GM19372 (cell line): ENCODE results near the gene MRPS18A.
"Not testable (repeated sequence)": the region's sequence is repeated elsewhere in the genome, so short reads cannot be mapped to it uniquely, and the experiment has no call there.

Source experiments
- ATAC-seq: cut with Tn5 transposase; IDR thresholded peaks from one replicate; pipeline ENCODE4 v1.9.1; 2021; ENCODE audit warnings: mild to moderate bottlenecking, low read depth, moderate library complexity; ENCODE audit not compliant: unreplicated experiment

MRPS18A gene

DNA sequence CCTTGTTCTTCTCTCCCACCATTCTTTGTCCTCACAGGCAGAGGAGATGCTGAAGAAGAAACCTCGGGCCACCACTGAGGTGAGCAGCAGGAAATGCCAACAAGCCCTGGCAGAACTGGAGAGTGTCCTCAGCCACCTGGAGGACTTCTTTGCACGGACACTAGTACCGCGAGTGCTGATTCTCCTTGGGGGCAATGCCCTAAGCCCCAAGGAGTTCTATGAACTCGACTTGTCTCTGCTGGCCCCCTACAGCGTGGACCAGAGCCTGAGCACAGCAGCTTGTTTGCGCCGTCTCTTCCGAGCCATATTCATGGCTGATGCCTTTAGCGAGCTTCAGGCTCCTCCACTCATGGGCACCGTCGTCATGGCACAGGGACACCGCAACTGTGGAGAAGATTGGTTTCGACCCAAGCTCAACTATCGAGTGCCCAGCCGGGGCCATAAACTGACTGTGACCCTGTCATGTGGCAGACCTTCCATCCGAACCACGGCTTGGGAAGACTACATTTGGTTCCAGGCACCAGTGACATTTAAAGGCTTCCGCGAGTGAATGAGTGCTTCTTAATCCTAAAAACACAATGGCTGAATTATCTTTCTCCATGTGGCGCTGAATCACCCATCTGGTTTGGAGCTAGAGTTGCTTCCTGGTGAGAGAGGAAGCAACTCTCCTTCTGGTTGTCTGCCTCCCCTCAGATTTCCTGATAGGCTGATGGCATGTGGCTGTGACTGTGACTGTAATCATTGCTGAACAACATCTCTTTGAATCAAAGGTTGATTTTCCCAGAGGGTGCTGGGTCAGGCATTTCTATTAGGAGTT lies 47.4 kb downstream of the MRPS18A start:
- ATAC-seq: no peak

DNA sequence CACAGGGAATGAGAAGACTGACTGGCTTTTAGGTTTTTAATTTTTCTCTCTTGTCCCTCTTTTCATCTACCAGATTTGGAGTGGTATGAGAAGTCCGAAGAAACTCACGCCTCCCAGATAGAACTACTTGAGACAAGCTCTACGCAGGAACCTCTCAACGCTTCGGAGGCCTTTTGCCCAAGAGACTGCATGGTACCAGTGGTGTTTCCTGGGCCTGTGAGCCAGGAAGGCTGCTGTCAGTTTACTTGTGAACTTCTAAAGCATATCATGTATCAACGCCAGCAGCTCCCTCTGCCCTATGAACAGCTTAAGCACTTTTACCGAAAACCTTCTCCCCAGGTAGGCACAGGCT lies 51.3 kb downstream of the MRPS18A start:
- ATAC-seq: no peak

DNA sequence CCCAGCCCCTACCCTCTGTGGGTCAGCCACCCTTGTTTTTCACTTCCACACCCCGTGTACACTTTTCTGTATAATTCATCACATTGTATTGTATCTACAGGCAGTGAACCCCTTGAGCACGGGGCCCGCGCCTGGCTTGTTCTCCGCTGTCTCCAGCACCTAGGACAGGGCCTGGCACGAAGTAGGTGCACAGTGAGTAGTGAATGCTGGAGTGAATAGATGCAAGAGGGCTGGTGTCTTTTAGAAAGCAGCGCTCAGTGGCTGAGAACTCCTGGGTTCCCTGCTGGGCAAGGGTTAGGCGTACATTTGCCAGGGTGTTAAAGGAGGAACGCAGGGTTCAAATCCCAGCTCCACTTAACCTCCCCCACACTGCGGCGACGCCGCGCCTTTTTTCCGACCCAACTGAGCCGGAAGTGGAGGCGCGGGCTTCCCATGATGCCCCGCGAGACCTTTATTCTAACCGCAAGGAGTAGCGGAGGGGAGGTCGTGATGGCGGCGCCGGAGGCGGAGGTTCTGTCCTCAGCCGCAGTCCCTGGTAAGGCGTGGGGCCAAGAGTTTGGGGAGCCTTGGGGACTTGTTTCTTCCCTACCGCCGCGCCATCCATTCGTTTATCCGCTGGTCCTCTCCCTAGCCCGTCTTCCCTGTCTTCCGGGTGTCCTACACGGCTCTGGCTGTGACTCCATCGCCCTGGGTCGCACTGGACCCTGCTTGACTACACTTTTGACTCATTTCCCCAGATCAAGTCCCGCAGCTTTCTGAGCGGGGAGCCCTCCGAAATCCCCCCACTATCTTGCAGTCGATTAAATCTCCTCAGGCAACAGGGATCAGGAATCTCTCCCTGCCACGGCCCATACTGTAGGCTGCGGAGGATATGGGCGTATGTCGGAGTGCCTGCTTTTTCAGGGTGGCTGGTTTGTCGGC lies 51.9 kb downstream of the MRPS18A start, which contains the start of gene MAD2L1BP:
TSS of gene MAD2L1BP (plus strand) at position 454 of the 921 bp plus-strand sequence. CDS start at position 490, 36 bp downstream.
- peak; percentile 81 for ATAC-seq

DNA sequence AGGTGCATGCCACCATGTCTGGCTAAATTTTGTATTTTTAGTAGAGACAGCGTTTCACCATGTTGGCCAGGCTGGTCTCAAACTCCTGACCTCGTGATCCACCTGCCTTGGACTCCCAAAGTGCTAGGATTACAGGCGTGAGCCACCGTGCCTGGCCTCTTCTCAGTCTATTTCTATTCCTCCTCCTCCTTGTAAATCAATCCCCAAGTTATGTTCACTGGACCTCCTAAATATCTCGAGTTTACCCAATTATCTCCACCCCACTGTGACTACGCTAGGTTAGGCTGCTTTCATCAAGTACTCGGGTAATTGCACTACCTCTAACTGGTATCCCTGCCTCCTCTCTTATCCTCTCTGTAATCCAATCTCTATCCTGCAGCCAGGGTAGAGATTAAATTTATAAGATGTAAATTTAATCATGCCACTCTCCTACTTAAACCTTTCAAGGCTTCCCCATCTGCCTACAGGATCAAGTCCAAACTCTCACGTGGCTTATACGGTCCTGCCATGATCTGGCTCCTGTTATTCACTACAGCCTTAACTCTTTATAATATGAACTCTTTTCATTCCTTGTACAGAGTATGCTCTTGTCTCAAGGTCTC lies 52.8 kb downstream of the MRPS18A start:
- ATAC-seq: no peak

DNA sequence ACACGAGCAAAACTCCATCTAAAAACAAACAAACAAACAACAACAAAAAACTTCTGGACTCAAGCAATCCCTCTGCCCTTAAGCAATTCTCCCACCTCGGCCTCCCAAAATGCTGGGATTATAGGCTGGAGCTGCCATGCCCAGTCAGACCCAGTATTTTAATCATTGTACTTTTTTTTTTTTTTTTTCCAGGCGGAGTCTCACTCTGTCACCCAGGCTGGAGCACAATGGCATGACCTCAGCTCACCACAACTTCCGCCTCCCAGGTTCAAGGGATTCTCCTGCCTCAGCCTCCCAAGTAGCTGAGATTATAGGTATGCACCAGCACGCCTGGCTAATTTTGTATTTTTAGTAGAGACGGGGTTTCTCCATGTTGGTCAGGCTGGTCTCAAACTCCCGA lies 54.6 kb downstream of the MRPS18A start:
- ATAC-seq: not testable (repeated sequence)

DNA sequence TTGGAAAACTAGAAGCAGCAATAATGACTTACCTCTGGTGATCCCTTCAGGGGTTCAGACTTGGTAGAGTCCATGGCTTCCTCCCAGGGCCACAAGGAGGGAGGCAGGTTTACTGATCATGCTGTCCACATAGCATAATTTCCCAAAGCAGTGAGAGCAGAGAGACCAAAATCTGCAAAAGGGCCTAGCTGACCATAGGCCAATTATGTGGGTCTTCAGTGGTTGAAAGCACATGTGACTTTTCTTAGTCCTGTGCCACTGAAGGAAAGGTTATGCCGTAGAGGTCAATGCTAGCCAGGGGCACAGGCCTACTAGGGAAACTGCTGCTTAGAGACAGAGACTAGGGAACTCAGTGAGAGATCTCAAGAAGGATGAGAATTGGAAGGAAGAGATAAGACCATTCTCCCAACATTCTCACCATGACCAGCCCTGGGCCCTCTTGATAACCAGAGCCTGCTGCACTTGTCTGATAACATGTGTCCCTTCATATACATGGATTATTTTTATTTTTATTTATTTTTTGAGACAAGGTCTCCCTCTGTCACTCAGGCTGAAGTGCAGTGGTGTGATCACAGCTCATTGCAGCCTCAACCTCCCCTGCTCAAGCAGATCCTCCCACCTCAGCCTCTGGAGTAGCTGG lies 56.5 kb downstream of the MRPS18A start:
- ATAC-seq: no peak

DNA sequence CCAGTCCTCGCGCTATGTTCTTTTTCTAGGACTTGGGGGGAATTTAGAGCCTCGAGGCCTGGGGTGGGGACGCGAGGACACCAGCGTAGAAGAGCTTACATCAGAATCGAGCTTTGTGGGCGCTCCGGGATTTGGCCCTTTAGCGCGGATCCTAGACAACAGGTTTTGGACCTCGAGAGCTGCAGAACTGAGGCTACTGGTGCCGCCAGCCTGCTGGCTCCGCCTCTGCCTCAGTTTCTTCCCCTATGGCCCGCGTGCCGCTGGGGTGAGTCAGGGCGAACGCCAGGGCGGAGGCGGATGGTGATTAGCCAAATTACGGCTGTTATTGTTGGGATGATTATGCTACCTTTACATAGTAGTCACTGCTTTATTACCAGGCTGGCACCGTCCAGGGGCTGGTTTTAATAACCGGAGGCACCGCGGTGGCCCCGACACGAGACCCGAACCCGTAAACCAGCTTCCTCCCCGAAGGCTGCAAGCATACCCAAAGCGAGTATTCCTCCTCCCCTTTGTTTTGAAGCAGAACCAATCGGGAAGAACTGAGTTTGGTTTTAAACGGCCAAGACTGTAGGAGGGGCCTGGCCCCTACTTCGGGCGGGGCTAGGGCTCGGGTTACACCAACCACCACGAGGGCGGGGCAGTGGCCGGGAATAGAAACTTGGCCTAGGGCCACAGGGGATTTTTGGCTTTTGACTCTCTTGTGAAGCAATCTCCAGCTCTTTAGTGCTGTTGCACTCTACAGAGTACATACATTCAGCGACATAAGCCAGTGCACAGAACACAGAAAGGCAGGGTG lies 57.9 kb downstream of the MRPS18A start:
- peak; percentile 51 for ATAC-seq

DNA sequence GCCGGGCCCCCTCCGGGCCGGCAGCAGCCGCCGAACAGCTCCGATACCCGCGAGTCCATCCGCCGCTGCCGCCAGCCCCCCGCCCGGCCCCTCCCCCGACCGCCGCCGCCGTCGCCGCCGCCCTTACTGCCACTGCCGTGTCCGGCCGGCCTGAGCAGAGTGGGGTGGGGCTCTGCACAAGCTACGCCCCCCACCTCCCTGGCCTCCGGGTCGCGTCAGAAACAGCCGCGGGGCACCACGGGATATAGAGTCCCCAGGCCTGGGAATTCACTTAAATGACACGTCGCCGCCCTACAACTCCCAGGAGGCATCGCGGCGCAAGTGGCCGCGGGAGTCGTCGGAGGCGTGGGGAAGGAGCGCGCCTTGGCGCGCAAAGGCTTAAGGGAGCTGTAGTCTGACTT lies 58.5 kb downstream of the MRPS18A start, which contains the start of gene GTPBP2:
TSS of gene GTPBP2 (minus strand) at position 161 of the 401 bp plus-strand sequence. CDS start at position 59, 102 bp downstream.
- peak; percentile 80 for ATAC-seq

DNA sequence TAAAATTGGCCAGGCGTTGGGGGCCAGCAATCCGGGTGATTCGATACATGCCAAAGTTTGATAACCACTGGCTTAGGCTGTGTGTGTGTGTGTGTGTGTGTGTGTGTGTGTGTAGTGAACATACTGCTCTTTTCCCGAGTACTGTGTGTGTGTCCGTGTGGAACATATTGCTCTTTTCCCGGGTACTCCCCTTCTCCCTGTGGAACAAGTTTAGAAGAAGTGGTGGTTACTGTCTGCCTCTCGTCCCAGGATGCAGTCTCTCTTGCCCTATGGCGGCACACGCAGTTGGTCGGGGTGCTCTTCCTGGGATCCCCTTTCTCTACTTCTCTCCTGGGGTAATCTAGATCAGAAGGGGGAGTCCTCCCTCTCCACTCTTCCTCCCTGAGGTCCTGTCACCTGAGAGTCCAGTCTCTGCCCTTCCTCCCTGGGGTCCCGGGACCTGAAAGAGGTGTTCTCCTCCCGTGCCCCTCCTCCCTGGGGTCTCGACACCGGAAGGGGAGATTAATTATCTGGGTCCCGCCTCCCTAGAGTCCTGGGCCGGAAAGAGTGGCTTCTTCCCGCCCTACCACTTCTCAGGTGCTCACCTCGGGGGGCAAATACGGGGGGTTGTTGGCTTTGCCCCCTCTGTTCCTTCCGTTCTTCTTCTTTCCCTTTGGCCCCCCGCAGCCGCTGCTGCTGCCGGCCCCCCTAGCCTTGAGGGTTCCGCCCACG lies 59.0 kb downstream of the MRPS18A start:
- peak; percentile 10 for ATAC-seq

DNA sequence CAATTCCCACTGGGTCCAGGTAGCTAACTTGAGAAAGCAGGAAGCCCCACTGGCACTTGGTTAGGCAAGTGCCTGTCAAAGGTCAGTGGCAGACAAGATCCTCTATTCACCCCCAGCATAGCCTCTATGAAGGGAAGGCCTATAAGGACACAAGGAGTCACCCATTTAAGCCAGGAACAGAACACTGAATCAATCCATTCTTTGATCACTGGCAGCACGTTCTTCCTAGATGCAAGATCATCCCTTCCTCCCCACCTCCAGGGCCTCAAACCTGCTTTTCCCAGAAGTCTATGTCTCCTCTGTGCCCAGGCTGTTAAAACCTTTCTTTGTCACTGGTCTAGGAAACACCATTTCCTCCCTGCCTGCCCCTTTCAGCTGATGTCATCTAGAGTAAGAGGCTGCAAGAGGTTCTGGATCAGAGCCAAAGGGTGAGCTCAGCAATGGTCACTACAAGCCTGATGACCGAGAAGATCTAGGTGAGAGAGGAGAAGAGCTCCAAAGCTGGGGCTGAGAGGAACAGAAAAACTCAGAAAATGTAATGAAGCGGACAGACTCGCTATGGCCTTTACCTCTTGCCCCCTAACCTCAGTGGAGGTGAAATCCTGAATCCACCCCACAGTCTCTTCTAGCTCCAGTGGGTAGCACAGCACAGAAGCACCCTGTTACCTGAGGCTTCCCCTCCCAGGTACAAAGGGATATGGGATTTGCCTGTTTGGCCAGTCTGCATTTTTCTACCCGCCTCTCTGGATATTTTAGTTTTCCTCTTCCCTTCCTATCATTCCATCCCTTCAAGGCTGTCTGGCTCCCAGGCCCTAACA lies 60.4 kb downstream of the MRPS18A start:
- ATAC-seq: no peak

DNA sequence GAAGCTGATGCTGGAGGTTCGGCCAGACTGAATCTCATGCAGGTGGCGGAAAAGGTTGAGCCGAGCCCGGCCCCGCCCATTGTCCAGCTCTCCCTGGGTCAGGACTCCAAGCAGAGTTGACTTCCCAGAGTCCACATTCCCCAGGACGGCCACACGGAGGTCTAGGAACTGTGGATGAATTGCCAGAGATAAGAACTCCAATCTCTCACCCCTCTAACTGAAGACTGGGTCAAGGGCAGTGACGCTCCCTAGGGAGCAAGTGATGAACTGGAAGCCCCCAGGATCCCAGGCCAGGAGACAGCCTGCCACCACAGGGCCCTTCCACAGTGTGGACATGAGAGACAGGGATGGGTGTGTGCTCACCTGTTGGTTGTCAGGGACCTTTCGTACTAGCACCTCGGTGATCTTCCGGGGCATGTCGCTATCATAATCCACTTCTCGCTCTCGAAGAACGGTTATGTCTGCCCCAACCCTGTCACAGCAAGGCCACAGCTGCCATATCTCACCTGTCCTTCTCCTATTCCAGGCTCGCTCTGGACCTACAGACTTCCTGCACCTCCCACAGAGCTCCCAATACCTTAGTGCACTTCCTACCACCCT lies 62.1 kb downstream of the MRPS18A start:
- ATAC-seq: no peak

DNA sequence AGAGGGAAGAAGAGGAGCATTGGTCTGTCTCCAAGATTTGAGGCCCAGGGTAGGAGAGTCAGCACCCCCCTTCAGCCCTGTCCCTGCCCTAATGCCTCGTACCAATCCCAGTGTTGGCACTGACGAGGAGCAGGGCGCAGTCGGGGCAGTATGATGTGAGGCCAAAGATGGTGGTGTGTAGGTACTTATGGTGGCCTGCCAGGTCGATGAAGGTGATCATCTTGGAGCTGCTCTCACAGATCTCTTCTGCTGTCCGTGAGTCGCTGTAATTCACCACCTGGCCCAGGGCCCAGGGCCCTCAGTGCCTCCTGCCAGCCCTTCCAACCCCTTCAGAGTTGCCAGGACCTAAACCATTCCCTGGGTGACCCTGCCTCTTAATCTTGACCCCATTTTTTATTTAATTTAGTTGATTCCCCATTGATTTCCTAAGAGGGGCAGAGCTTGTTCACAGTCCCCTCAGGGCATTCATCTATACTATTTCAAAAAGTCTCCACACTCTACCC lies 62.8 kb downstream of the MRPS18A start:
- ATAC-seq: no peak

DNA sequence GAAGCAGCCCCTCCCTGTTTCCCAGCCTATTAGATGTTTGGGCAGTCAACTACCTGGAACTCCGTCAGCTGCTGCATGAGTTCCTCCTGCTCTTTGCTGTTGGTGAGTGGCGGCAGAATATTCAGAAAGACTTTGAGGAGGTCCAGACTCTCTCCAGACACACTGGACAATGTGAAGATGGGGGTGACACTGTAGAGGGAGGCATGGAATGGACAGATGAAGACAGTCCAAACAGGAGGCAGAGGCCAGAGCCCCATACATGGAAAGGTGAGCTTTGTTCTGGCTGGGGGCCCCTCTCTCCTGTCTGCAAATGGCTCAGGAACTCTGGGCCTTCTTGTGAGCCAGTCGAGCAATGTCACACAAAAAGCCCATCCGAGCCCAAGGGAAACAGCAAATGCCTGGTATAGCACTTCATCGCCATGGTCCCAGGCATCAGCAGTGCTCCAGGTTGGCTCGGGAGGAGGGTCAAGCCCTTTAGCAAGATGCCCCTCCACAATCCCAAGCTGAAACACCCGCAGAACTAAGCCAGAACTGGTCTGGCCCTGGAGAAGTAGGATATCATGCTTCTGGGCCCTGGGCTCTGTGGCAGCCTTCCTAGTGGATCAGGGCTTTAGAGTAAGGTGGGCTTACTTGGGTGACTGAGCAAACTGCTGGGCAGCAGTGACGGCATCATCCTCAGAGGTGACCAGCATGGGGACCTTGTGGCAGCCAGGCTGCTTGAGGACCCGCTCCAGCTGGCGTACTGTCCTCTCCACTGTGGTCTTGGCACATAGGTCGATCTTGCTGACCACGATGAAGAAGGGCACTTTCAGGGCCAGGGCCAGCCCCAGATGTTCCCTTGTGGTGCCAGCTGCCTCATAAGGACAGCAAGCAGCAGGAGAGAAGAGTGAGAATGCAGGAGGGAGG lies 63.5 kb downstream of the MRPS18A start:
- no peak for ATAC-seq

DNA sequence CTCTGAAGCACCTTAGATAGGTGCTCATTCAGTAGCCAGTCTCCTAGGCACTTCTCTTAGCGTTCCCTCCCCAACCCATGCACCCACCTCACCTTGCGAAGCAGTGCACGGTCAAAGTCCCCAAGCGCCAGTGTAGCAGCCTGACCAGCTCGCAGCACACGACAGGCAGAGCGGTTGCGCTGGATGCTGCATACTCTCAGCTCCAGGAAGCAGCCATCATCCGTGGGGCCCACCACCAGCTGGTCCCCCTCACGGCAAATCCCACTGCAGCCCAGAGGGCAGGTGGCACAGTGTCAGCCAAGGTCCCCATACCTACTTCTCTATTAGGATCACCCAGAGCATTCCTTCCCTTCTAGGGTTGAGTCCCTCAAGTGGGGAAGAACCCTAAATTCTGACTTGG lies 65.0 kb downstream of the MRPS18A start:
- ATAC-seq: no peak

DNA sequence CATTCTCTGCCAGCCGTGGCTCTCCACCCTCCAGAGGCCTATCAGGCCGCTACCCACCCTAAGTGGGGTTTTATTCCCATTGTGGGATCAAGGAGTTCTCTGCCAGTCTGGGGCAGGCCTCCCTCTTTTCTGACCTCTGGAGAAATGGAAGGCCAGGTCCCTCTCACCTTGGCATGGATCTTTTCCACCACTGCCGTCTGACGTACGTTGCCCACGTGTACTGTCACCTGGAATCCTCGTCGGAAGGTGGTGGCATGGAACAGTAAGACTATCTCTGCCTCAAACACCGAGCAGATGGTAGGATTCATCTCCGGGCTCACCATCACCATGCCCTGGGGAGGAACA lies 65.8 kb downstream of the MRPS18A start:
- no peak for ATAC-seq
